ENCODE data around the gene TNRC18.
"Not testable (repeated sequence)": the region's sequence is repeated elsewhere in the genome, so short reads cannot be mapped to it uniquely, and the experiment has no call there.

The TNRC18 gene

GRCh38 chr7:5423306-5423975 is at the start of gene TNRC18:
Gene TNRC18 (minus strand): TSS chr7:5423834. CDS start chr7:5421246, 2,588 bp downstream.
- H3K27ac ChIP-seq (ENCODE audit: low read depth, low read length) = peak within 1 kb of the TSS; percentile 100
- no peaks in the 10 kb centered on the region for H3K27me3 ChIP-seq (ENCODE audit: control insufficient read depth in 1 of 2, insufficient read depth in 2 of 2, low read length in 2 of 2)
- H3K9ac ChIP-seq (ENCODE audit: low read length) = peak within 1 kb of the TSS; percentile 99
- peak within 1 kb of the TSS; percentile 97 to 99 for H3K4me3 ChIP-seq (ENCODE audit: low read depth in 1 of 2, low read length in 2 of 2)
- no peaks in the 10 kb centered on the region for H3K36me3 ChIP-seq (ENCODE audit: insufficient read depth, low read length)
- peaks cover 9% of the 10 kb centered on the region for H3K4me1 ChIP-seq (ENCODE audit: insufficient read depth, low read length)
- no peaks in the 10 kb centered on the region for H3K9me3 ChIP-seq (ENCODE audit: low read length)

- H3K4me1 ChIP-seq (ENCODE audit: insufficient read depth, low read length) = peaks cover 2% of the 10 kb centered on the region
- H3K9me3 ChIP-seq (ENCODE audit: low read length) = no peaks in the 10 kb centered on the region
- no peaks in the 10 kb centered on the region for H3K36me3 ChIP-seq (ENCODE audit: insufficient read depth, low read length)
- H3K27me3 ChIP-seq (ENCODE audit: control insufficient read depth in 1 of 2, insufficient read depth in 2 of 2, low read length in 2 of 2) = no peaks in the 10 kb centered on the region
- no peak overlapping the region for H3K27ac ChIP-seq (ENCODE audit: low read depth, low read length)
- H3K4me3 ChIP-seq (ENCODE audit: low read depth in 1 of 2, low read length in 2 of 2) = no peak overlapping the region
- no peak overlapping the region for H3K9ac ChIP-seq (ENCODE audit: low read length)
Observed at GRCh38 chr7:5472432-5473315, 49.0 kb upstream of the TNRC18 start.

GRCh38 chr7:5471623-5472022 is 48.0 kb upstream of the TNRC18 start:
- H3K4me1 ChIP-seq (ENCODE audit: insufficient read depth, low read length); H3K36me3 ChIP-seq (ENCODE audit: insufficient read depth, low read length); H3K27me3 ChIP-seq (ENCODE audit: control insufficient read depth in 1 of 2, insufficient read depth in 2 of 2, low read length in 2 of 2); H3K9me3 ChIP-seq (ENCODE audit: low read length); H3K27ac ChIP-seq (ENCODE audit: low read depth, low read length); H3K9ac ChIP-seq (ENCODE audit: low read length); H3K4me3 ChIP-seq (ENCODE audit: low read depth in 1 of 2, low read length in 2 of 2): not testable (repeated sequence)

GRCh38 chr7:5470816-5471215 is 47.2 kb upstream of the TNRC18 start:
- Histone ChIP-seq H3K36me3 (ENCODE audit: insufficient read depth, low read length) (no peaks in the 10 kb centered on the region), H3K27ac (ENCODE audit: low read depth, low read length) (no peak overlapping the region), H3K9ac (ENCODE audit: low read length) (no peak overlapping the region), H3K9me3 (ENCODE audit: low read length) (no peaks in the 10 kb centered on the region), H3K27me3 (ENCODE audit: control insufficient read depth in 1 of 2, insufficient read depth in 2 of 2, low read length in 2 of 2) (no peaks in the 10 kb centered on the region), H3K4me3 (ENCODE audit: low read depth in 1 of 2, low read length in 2 of 2) (no peak overlapping the region), H3K4me1 (ENCODE audit: insufficient read depth, low read length) (no peaks in the 10 kb centered on the region)

GRCh38 chr7:5470167-5470532 is 46.5 kb upstream of the TNRC18 start:
- Histone ChIP-seq H3K27me3 (ENCODE audit: control insufficient read depth in 1 of 2, insufficient read depth in 2 of 2, low read length in 2 of 2) (no peaks in the 10 kb centered on the region), H3K27ac (ENCODE audit: low read depth, low read length) (no peak overlapping the region), H3K4me1 (ENCODE audit: insufficient read depth, low read length) (no peaks in the 10 kb centered on the region), H3K9ac (ENCODE audit: low read length) (no peak overlapping the region), H3K4me3 (ENCODE audit: low read depth in 1 of 2, low read length in 2 of 2) (no peak overlapping the region), H3K36me3 (ENCODE audit: insufficient read depth, low read length) (no peaks in the 10 kb centered on the region), H3K9me3 (ENCODE audit: low read length) (no peaks in the 10 kb centered on the region)

- H3K27me3 ChIP-seq (ENCODE audit: control insufficient read depth in 1 of 2, insufficient read depth in 2 of 2, low read length in 2 of 2) = no peaks in the 10 kb centered on the region
- H3K4me1 ChIP-seq (ENCODE audit: insufficient read depth, low read length) = no peaks in the 10 kb centered on the region
- H3K9ac ChIP-seq (ENCODE audit: low read length) = no peak overlapping the region
- H3K4me3 ChIP-seq (ENCODE audit: low read depth in 1 of 2, low read length in 2 of 2) = no peak overlapping the region
- H3K9me3 ChIP-seq (ENCODE audit: low read length) = no peaks in the 10 kb centered on the region
- no peak overlapping the region for H3K27ac ChIP-seq (ENCODE audit: low read depth, low read length)
- no peaks in the 10 kb centered on the region for H3K36me3 ChIP-seq (ENCODE audit: insufficient read depth, low read length)
Observed at GRCh38 chr7:5469375-5470166, 45.9 kb upstream of the TNRC18 start.

GRCh38 chr7:5467645-5468044 is 44.0 kb upstream of the TNRC18 start:
- no peak overlapping the region for H3K4me3 ChIP-seq (ENCODE audit: low read depth in 1 of 2, low read length in 2 of 2)
- no peaks in the 10 kb centered on the region for H3K36me3 ChIP-seq (ENCODE audit: insufficient read depth, low read length)
- no peak overlapping the region for H3K9ac ChIP-seq (ENCODE audit: low read length)
- H3K4me1 ChIP-seq (ENCODE audit: insufficient read depth, low read length) = no peaks in the 10 kb centered on the region
- H3K27ac ChIP-seq (ENCODE audit: low read depth, low read length) = no peak overlapping the region
- no peaks in the 10 kb centered on the region for H3K9me3 ChIP-seq (ENCODE audit: low read length)
- no peaks in the 10 kb centered on the region for H3K27me3 ChIP-seq (ENCODE audit: control insufficient read depth in 1 of 2, insufficient read depth in 2 of 2, low read length in 2 of 2)

- no peaks in the 10 kb centered on the region for H3K27me3 ChIP-seq (ENCODE audit: control insufficient read depth in 1 of 2, insufficient read depth in 2 of 2, low read length in 2 of 2)
- H3K9me3 ChIP-seq (ENCODE audit: low read length) = no peaks in the 10 kb centered on the region
Observed at GRCh38 chr7:5466551-5466950, 42.9 kb upstream of the TNRC18 start.

GRCh38 chr7:5463031-5463430 is 39.4 kb upstream of the TNRC18 start:
- Histone ChIP-seq H3K4me1 (ENCODE audit: insufficient read depth, low read length) (no peaks in the 10 kb centered on the region), H3K9ac (ENCODE audit: low read length) (no peak overlapping the region), H3K9me3 (ENCODE audit: low read length) (no peaks in the 10 kb centered on the region), H3K27ac (ENCODE audit: low read depth, low read length) (no peak overlapping the region), H3K36me3 (ENCODE audit: insufficient read depth, low read length) (no peaks in the 10 kb centered on the region), H3K4me3 (ENCODE audit: low read depth in 1 of 2, low read length in 2 of 2) (no peak overlapping the region), H3K27me3 (ENCODE audit: control insufficient read depth in 1 of 2, insufficient read depth in 2 of 2, low read length in 2 of 2) (no peaks in the 10 kb centered on the region)

More at GRCh38 chr7:5466551-5466950, 42.9 kb upstream of the TNRC18 start:
- H3K4me1 ChIP-seq (ENCODE audit: insufficient read depth, low read length) = no peaks in the 10 kb centered on the region
- H3K36me3 ChIP-seq (ENCODE audit: insufficient read depth, low read length) = no peaks in the 10 kb centered on the region
- no peak overlapping the region for H3K9ac ChIP-seq (ENCODE audit: low read length)
- H3K27ac ChIP-seq (ENCODE audit: low read depth, low read length) = no peak overlapping the region
- H3K4me3 ChIP-seq (ENCODE audit: low read depth in 1 of 2, low read length in 2 of 2) = no peak overlapping the region

GRCh38 chr7:5462216-5462615 is 38.6 kb upstream of the TNRC18 start:
- no peaks in the 10 kb centered on the region for H3K27me3 ChIP-seq (ENCODE audit: control insufficient read depth in 1 of 2, insufficient read depth in 2 of 2, low read length in 2 of 2)
- H3K9me3 ChIP-seq (ENCODE audit: low read length) = no peaks in the 10 kb centered on the region
- H3K4me1 ChIP-seq (ENCODE audit: insufficient read depth, low read length) = peaks cover 6% of the 10 kb centered on the region
- H3K4me3 ChIP-seq (ENCODE audit: low read depth in 1 of 2, low read length in 2 of 2) = no peak overlapping the region
- H3K9ac ChIP-seq (ENCODE audit: low read length) = no peak overlapping the region
- no peaks in the 10 kb centered on the region for H3K36me3 ChIP-seq (ENCODE audit: insufficient read depth, low read length)
- H3K27ac ChIP-seq (ENCODE audit: low read depth, low read length) = no peak overlapping the region

GRCh38 chr7:5458921-5459480 is 35.4 kb upstream of the TNRC18 start:
- no peak overlapping the region for H3K9ac ChIP-seq (ENCODE audit: low read length)
- H3K4me1 ChIP-seq (ENCODE audit: insufficient read depth, low read length) = peaks cover 6% of the 10 kb centered on the region
- H3K27me3 ChIP-seq (ENCODE audit: control insufficient read depth in 1 of 2, insufficient read depth in 2 of 2, low read length in 2 of 2) = no peaks in the 10 kb centered on the region
- H3K9me3 ChIP-seq (ENCODE audit: low read length) = no peaks in the 10 kb centered on the region
- no peaks in the 10 kb centered on the region for H3K36me3 ChIP-seq (ENCODE audit: insufficient read depth, low read length)
- H3K27ac ChIP-seq (ENCODE audit: low read depth, low read length) = no peak overlapping the region
- H3K4me3 ChIP-seq (ENCODE audit: low read depth in 1 of 2, low read length in 2 of 2) = no peak overlapping the region
